NCI-H2196 (cell line): Measurements from ENCODE around the gene REM1.
"Not testable (repeated sequence)": the region's sequence is repeated elsewhere in the genome, so short reads cannot be mapped to it uniquely, and the experiment has no call there.

Experiments used
- DNase-seq: peaks from one replicate; lab custom pipeline; 2025; ENCODE audit not compliant: unreplicated experiment; lab: John Stamatoyannopoulos, UW

The REM1 gene

DNA sequence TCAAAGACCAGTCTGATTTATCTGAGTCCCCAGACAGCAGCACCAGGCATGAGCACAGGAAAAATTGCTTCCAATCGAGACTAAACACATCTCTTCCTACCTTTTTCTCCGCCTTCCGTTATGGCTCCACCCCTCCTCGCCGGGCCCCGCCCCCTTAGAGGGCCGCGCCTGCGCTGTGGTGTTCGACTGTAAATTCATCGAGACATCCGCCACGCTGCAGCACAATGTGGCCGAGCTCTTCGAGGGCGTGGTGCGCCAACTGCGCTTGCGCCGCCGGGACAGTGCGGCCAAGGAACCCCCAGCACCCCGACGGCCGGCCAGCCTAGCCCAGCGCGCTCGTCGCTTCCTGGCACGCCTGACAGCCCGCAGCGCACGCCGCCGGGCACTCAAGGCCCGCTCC, 8.9 kb downstream of the REM1 start:
- DNase-seq: no peak

DNA sequence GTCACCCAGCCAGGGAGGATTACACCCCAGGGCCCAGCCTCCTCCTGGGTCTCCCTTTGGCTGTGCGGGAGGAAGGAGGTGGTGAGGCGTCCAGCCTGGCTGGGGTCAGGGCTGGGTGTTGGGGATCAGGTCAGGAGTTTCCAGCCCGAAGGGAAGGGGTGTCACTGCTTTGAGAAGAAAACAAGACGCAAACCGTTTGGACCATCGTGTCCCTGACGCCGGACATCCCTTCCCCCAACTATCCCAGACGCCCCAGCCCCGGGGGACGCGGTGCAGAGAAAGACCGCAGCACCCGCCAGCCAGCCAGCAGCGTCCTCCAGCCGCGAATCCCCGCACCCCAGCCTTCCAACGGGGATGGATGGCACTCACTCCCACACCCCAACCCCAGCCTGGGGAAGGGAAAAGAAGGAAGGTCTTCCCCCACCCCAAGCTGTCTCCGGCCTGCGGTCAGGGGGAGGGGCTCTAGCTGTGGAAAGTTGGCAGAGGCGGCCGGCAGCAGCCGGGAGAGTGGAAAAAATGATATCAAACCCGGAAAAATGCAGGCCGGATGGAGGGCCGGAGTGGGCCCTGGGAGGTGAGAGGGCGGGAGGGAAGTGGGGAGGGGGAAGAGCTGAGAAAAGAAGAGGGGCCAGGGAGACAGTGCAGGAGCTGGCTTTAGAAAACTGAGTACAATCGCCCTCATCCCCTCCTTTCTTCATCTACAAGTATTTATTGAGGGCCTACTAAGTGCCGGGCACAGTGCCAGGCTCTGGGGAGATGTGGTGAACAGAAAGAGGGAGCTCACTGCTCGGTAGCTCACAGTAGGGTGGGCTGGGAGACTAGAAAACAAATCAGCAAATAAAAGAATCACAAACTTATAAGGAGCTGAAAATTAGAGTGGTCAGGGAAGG, 10.6 kb downstream of the REM1 start:
- no peak for DNase-seq

DNA sequence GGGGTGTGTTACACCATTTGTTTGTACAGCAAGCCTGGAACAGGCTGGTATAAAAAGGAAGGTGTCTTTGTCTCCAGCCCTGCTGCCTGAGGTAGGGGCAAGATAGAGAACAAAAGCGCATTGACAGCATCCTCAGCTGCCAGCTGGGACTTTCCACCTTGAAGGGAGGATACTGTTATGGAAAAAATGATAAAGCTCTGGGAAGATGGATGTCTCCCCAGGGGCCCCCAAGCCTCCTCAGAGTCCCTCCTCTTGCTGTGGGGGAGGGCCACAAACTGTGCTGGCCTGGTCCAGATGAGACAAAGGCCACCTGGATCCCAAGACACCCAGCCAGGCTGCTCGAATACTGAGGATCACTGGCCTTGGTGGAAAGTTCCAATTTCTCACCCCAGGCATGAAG, 13.0 kb downstream of the REM1 start:
- no peak for DNase-seq

GRCh38 chr20:31489152-31489551, 14.1 kb downstream of the REM1 start:
- DNase-seq: no peak

DNA sequence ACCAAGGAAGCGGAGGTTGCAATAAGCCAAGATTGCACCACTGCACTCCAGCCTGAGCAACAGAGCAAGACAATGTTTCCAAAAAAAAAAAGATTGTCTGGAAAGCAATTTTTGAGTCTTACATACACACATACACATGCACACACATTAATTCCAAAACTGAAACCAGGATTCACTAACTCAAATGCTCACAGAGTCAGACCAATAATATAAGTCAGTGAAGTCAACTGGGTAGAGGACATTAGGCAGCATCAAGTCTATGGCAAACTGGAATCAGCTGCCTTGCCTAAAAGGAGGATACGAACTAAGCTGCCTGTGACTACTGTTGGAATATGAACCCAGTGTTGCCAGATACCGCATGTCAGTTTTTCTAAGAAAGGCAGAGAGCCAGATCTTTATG, 15.7 kb downstream of the REM1 start:
- no peak for DNase-seq

GRCh38 chr20:31494131-31494530, 19.0 kb downstream of the REM1 start:
- DNase-seq: no peak

GRCh38 chr20:31496761-31497295, 21.7 kb downstream of the REM1 start:
- no peak for DNase-seq

- DNase-seq: peak; percentile 8
Observed at GRCh38 chr20:31497838-31498540, 22.9 kb downstream of the REM1 start.

GRCh38 chr20:31500527-31500926, 25.4 kb downstream of the REM1 start:
- no peak for DNase-seq

DNA sequence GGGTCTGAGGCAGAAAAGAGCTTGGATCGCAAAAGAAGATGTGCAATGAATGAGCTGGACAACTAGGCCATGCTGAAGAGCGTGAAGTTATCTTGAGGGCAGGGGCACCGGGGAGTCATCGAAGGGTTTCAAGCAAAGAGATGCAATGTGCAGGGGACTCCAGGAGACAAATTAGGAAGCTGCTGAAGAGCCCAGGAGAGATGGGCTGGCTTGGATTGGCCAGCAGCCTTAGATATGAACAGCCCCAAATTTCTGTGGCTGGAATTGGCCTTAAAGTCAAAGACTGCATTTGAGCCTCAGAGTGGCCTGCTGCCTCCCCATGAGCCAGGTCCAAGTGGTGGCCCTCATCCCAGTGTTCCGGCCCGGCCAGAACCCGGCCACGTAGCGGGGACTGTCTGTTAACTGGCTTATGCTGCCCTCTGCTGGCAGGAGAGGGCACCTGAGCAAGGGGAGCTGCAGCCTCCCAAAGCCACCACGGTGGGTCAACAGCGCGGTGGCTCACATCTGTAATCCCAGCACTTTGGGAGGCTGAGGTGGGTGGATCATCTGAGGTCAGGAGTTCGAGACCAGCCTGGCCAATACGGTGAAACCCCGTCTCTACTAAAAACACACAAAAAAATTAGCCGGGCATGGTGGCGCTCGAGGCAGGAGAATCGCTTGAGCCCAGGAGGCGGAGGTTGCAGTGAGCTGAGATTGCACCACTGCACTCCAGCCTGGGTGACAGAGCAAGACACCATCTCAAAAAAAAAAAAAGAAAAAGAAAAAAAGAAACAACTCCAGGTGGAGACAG, 28.0 kb downstream of the REM1 start:
- peak; percentile 87 for DNase-seq

DNA sequence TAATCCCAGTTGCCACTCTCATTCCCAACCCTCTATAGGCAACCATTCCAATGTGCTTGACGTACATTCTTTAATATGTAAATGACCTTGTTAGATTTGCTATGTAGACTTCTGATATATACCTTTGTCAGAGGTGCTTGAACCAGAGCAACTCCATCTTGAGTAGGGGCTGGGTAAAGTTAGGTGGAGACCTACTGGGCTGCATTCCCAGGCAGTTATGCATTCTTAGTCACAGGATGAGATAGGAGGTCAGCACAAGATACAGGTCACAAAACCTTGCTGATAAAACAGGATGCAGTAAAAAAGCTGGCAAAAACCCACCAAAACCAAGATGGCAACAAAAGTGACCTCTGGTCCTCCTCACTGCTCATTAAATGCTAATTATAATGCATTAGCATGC, 30.8 kb downstream of the REM1 start:
- no peak for DNase-seq

DNA sequence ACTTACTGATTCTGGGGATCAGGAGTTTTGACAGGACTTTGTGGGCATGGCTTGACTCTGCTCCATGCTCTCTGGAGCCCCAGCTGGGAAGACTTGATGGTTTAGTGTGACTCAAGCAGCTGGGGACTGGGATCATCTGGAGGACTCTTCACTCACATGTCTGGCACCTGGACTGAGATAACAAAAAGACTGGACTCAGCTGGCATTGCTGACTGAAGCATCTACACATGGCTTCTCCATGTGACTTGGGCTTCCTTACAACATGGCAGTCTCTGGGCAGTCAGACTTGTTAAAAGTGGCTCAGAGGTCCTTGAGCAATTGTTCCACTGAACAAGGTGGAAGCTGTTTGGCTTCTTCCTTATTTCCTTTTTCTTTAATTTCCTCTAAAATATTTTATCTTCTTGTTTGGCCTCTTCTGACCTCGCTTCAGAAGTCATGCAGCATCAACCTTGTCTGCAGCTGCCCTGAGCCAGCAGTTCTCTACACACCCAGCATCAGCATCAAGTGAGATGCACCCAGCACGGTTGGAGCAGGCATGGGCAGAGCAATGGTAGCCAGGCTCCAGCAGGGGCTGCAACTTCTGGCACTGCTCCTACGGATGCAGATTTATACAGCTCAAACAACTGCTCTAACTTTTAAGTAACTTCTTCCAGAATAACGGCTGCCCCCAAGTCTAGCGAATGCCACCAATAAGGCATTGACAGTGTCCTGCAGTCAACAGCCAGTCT, 33.6 kb downstream of the REM1 start:
- no peak for DNase-seq

DNA sequence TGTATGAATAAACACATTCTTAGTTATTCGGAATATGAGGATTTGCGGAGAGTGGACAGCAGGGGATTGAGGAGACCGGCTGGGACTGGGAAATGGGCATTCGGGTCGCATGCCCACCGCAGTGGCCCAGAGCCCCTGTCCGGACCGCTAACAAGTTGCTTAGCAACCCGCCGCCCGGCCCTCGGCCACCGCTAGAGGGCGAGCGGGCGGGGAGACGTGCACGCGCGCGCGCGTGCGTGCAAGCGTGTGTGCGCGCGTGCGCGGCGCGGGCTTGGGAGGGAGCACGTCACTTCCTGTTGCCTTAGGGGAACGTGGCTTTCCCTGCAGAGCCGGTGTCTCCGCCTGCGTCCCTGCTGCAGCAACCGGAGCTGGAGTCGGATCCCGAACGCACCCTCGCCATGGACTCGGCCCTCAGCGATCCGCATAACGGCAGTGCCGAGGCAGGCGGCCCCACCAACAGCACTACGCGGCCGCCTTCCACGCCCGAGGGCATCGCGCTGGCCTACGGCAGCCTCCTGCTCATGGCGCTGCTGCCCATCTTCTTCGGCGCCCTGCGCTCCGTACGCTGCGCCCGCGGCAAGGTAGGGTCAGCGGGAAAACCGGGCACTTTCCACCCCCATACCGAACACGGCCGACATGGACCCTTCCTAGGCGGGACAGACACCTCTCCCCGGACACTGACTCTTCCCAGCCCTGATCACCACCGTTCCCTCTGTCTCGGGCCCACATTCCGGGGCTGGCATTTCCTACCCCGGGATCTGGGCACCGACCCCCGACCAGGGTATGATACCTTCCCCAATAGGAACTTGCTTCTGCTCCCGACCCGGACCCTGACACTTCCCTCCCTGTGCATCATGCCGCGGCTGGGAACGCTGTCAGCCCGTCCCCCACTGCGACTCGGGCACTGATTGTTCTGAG, 39.3 kb downstream of the REM1 start, which contains the start of gene HM13:
HM13 (plus strand) TSS at position 289 of the 918 bp plus-strand sequence; CDS start at position 399, 110 bp downstream.
- DNase-seq: peak; percentile 97

GRCh38 chr20:31515072-31515774, 40.1 kb downstream of the REM1 start:
- DNase-seq: no peak

DNA sequence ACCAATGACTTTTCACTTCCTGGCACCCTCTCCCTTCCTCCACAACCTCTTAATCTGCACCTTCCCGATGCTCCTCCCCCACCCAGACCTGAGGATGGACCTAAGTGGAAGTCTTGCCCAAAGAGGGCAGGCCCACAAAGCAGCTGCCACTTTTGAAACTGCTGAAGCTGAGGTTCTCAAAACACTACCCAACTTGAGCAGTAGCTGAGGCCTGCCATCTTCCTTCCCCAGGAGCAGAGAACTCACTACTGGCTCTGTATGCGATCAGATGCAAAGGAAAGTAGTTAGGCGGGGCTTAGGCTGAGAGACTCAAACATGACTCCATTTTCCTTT, 40.7 kb downstream of the REM1 start:
- DNase-seq: no peak

- DNase-seq: no peak
Observed at GRCh38 chr20:31516166-31516565, 41.1 kb downstream of the REM1 start.

- DNase-seq: no peak
Observed at GRCh38 chr20:31516651-31517050, 41.6 kb downstream of the REM1 start.

- peak; percentile 10 for DNase-seq
Observed at GRCh38 chr20:31517373-31517772, 42.3 kb downstream of the REM1 start.

GRCh38 chr20:31521267-31521666, 46.2 kb downstream of the REM1 start:
- DNase-seq: not testable (repeated sequence)
